WTC11 (cell line): ENCODE results near the gene GALNT15. TPM values are rescaled to one million over a fixed set of nuclear protein-coding genes. Genes with fewer than 3 reads are reported as not detected.

Experiments used
- ATAC-seq: fragments of 200-7000 bp; cut with Tn5 transposase; 2 replicates; pipeline ENCODE4 v1.10.0; 2021; ENCODE audit warnings: mild to moderate bottlenecking, moderate library complexity
- CTCF ChIA-PET: fragments of 300-600 bp; sonication (Branson Sonifier 250); formaldehyde crosslinking; loops from one replicate; lab custom pipeline; 2021; ENCODE audit warnings: antibody characterized with exemption; lab: Charles Lee
- POLR2A ChIA-PET: fragments of 350-600 bp; sonication (Branson Sonifier 250); formaldehyde crosslinking; loops from one replicate; lab custom pipeline; 2021; ENCODE audit warnings: antibody characterized with exemption; lab: Charles Lee
- DNase-seq: peaks from one replicate; pipeline ENCODE4 v3.0.0; 2021; ENCODE audit warnings: low spot score
- H3K27ac Mint-ChIP-seq: 2 replicates; pipeline ENCODE4 v1.8.0; 2021; ENCODE audit warnings: mixed read lengths
- H3K27me3 Mint-ChIP-seq: 2 replicates; pipeline ENCODE4 v1.8.0; 2021; ENCODE audit warnings: low read depth, mild to moderate bottlenecking, moderate library complexity, mixed read lengths
- H3K36me3 Mint-ChIP-seq: 2 replicates; pipeline ENCODE4 v1.8.0; 2021; ENCODE audit warnings: mixed read lengths
- H3K4me1 Mint-ChIP-seq: 2 replicates; pipeline ENCODE4 v1.8.0; 2022; ENCODE audit warnings: mixed read lengths
- H3K4me3 Mint-ChIP-seq: 2 replicates; pipeline ENCODE4 v1.8.0; 2021; ENCODE audit warnings: mild to moderate bottlenecking, moderate library complexity, mixed read lengths
- H3K9me3 Mint-ChIP-seq: 2 replicates; pipeline ENCODE4 v1.8.0; 2021; ENCODE audit warnings: mixed read lengths
- ATF1 ChIP-seq: sonication (generic); formaldehyde crosslinking; IDR thresholded peaks from 2 replicates; pipeline ENCODE4 v1.8.1; 2023; ENCODE audit warnings: mild to moderate bottlenecking, moderate library complexity, missing genetic modification reagents
- EMX1 ChIP-seq: fragments of 250-450 bp; sonication (Bioruptor Pico); IDR thresholded peaks from 2 replicates; pipeline ENCODE4 v1.8.0; 2021; ENCODE audit warnings: mild to moderate bottlenecking
- FOXJ3 ChIP-seq: sonication (generic); formaldehyde crosslinking; IDR thresholded peaks from 2 replicates; pipeline ENCODE4 v1.9.0; 2021; ENCODE audit warnings: missing genetic modification reagents, mild to moderate bottlenecking, borderline replicate concordance
- GABPB1 ChIP-seq: sonication (generic); formaldehyde crosslinking; IDR thresholded peaks from 2 replicates; pipeline ENCODE4 v1.8.1; 2023; ENCODE audit warnings: mild to moderate bottlenecking, missing genetic modification reagents
- SMAD4 ChIP-seq: sonication (generic); formaldehyde crosslinking; IDR thresholded peaks from 2 replicates; pipeline ENCODE4 v1.8.0; 2022; ENCODE audit warnings: mild to moderate bottlenecking, missing genetic modification reagents
- SP1 ChIP-seq: sonication (generic); formaldehyde crosslinking; conservative IDR thresholded peaks from 2 replicates; pipeline ENCODE4 v1.8.1; 2022; ENCODE audit warnings: missing genetic modification reagents
- TCF7 ChIP-seq: sonication (generic); formaldehyde crosslinking; IDR thresholded peaks from 2 replicates; pipeline ENCODE4 v1.8.0; 2022; ENCODE audit warnings: mild to moderate bottlenecking, low read depth, missing genetic modification reagents, moderate library complexity
- ZNF263 ChIP-seq: sonication (generic); formaldehyde crosslinking; IDR thresholded peaks from 2 replicates; pipeline ENCODE4 v1.8.1; 2022; ENCODE audit warnings: low read depth, mild to moderate bottlenecking, moderate library complexity, missing genetic modification reagents
- total RNA-seq: library from RNA; stranded (reverse); gene quantifications from 3 replicates; pipeline ENCODE4 v1.2.3, GENCODE V29; 2021
- TF ChIP-seq, protein P1 (sequence below): sonication (generic); formaldehyde crosslinking; IDR thresholded peaks from 2 replicates; pipeline ENCODE4 v1.8.0; 2023; ENCODE audit warnings: missing genetic modification reagents, mild to moderate bottlenecking, borderline replicate concordance
- TF ChIP-seq, protein P2 (sequence below): fragments of 250-450 bp; sonication (Bioruptor Pico); IDR thresholded peaks from 2 replicates; pipeline ENCODE4 v1.9.0; 2021; ENCODE audit warnings: mild to moderate bottlenecking
- TF ChIP-seq, protein P3 (sequence below): sonication (generic); formaldehyde crosslinking; IDR thresholded peaks from 2 replicates; pipeline ENCODE4 v1.8.0; 2023; ENCODE audit warnings: missing genetic modification reagents
- TF ChIP-seq, protein P4 (sequence below): sonication (generic); formaldehyde crosslinking; IDR thresholded peaks from 2 replicates; pipeline ENCODE4 v1.8.1; 2022; ENCODE audit warnings: low read depth, missing genetic modification reagents, borderline replicate concordance
- TF ChIP-seq, protein P5 (sequence below): sonication (generic); formaldehyde crosslinking; IDR thresholded peaks from 2 replicates; pipeline ENCODE4 v1.8.1; 2023; ENCODE audit warnings: mild to moderate bottlenecking, missing genetic modification reagents
- TF ChIP-seq, protein P6 (sequence below): fragments of 200-600 bp; IDR thresholded peaks from 2 replicates; pipeline ENCODE4 v1.8.0; 2022; ENCODE audit warnings: antibody characterized with exemption
- TF ChIP-seq, protein P7 (sequence below): fragments of 250-450 bp; sonication (Bioruptor Pico); conservative IDR thresholded peaks from 2 replicates; pipeline ENCODE4 v1.9.0; 2021; ENCODE audit warnings: mild to moderate bottlenecking

GALNT15 gene
- total RNA-seq, 1 experiment from 2014 or later = 0.15 TPM

DNA sequence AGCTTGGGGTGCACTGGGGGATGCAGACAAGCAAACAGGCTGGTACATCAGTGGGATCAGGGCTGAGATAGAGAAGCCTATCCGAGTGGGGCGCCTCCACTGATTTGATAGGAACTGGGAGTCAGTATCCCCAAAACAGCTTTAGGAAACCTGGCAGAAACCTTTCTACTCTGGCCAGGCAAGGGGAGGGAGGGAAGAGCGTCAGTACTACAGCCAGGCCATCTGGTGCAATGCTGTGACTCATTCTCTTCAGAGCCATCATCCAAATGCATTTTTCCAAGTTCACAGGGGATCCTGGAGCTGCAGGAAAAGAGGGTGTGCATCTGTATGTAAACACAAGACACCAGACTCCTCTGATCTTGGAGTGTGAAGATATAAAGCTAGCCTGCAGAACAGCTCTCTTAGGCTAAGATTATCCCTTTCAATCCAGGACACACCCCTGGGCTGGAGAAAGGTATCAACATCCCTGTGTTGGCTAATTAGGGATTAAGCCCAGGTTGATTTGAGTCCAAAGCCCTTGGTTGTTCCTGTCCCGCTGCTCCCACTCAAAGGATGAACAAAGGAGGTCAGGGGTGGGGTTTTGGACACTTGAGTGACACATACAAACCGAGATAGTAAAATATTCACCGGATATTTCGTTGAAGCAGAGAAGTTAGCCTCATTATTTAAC, 9.3 kb downstream of the GALNT15 start (continued):
- TF ChIP-seq, protein P1, sequence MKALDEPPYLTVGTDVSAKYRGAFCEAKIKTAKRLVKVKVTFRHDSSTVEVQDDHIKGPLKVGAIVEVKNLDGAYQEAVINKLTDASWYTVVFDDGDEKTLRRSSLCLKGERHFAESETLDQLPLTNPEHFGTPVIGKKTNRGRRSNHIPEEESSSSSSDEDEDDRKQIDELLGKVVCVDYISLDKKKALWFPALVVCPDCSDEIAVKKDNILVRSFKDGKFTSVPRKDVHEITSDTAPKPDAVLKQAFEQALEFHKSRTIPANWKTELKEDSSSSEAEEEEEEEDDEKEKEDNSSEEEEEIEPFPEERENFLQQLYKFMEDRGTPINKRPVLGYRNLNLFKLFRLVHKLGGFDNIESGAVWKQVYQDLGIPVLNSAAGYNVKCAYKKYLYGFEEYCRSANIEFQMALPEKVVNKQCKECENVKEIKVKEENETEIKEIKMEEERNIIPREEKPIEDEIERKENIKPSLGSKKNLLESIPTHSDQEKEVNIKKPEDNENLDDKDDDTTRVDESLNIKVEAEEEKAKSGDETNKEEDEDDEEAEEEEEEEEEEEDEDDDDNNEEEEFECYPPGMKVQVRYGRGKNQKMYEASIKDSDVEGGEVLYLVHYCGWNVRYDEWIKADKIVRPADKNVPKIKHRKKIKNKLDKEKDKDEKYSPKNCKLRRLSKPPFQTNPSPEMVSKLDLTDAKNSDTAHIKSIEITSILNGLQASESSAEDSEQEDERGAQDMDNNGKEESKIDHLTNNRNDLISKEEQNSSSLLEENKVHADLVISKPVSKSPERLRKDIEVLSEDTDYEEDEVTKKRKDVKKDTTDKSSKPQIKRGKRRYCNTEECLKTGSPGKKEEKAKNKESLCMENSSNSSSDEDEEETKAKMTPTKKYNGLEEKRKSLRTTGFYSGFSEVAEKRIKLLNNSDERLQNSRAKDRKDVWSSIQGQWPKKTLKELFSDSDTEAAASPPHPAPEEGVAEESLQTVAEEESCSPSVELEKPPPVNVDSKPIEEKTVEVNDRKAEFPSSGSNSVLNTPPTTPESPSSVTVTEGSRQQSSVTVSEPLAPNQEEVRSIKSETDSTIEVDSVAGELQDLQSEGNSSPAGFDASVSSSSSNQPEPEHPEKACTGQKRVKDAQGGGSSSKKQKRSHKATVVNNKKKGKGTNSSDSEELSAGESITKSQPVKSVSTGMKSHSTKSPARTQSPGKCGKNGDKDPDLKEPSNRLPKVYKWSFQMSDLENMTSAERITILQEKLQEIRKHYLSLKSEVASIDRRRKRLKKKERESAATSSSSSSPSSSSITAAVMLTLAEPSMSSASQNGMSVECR (CRISPR knock-in tag) = no peak

DNA sequence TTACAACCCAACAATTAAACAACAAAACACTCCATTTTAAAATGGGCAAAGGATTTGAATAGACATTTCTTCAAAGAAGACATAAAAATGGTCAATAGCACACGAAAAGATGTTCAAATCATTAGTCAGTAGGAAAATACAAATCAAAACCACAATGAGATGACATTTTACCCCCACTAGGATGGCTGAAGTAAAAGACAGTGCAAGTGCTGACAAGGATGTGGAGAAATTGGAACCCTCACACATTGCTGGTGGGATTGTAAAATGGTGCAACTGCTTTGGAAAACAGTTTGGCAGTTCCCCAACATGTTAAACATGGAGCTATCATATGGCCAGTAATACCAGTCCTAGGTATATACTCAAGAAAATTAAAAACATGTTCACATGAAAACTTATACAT, 11.6 kb downstream of the GALNT15 start:
- H3K27ac Mint-ChIP-seq = no peak overlapping the region
- H3K4me1 Mint-ChIP-seq = peaks cover 5% of the 10 kb centered on the region
- DNase-seq = no peak
- TF ChIP-seq TCF7 (CRISPR knock-in tag) (no peak), EMX1 (no peak), FOXJ3 (CRISPR knock-in tag) (no peak), GABPB1 (CRISPR knock-in tag) (no peak), SMAD4 (no peak), SP1 (CRISPR knock-in tag) (no peak), ATF1 (CRISPR knock-in tag) (no peak), ZNF263 (CRISPR knock-in tag) (no peak)
- TF ChIP-seq, protein P2, sequence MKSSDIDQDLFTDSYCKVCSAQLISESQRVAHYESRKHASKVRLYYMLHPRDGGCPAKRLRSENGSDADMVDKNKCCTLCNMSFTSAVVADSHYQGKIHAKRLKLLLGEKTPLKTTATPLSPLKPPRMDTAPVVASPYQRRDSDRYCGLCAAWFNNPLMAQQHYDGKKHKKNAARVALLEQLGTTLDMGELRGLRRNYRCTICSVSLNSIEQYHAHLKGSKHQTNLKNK (CRISPR knock-in tag) = no peak
- TF ChIP-seq, protein P3, sequence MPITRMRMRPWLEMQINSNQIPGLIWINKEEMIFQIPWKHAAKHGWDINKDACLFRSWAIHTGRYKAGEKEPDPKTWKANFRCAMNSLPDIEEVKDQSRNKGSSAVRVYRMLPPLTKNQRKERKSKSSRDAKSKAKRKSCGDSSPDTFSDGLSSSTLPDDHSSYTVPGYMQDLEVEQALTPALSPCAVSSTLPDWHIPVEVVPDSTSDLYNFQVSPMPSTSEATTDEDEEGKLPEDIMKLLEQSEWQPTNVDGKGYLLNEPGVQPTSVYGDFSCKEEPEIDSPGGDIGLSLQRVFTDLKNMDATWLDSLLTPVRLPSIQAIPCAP (CRISPR knock-in tag) = no peak
- TF ChIP-seq, protein P4, sequence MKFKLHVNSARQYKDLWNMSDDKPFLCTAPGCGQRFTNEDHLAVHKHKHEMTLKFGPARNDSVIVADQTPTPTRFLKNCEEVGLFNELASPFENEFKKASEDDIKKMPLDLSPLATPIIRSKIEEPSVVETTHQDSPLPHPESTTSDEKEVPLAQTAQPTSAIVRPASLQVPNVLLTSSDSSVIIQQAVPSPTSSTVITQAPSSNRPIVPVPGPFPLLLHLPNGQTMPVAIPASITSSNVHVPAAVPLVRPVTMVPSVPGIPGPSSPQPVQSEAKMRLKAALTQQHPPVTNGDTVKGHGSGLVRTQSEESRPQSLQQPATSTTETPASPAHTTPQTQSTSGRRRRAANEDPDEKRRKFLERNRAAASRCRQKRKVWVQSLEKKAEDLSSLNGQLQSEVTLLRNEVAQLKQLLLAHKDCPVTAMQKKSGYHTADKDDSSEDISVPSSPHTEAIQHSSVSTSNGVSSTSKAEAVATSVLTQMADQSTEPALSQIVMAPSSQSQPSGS = no peak
- TF ChIP-seq, protein P5, sequence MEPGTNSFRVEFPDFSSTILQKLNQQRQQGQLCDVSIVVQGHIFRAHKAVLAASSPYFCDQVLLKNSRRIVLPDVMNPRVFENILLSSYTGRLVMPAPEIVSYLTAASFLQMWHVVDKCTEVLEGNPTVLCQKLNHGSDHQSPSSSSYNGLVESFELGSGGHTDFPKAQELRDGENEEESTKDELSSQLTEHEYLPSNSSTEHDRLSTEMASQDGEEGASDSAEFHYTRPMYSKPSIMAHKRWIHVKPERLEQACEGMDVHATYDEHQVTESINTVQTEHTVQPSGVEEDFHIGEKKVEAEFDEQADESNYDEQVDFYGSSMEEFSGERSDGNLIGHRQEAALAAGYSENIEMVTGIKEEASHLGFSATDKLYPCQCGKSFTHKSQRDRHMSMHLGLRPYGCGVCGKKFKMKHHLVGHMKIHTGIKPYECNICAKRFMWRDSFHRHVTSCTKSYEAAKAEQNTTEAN (CRISPR knock-in tag) = no peak
- TF ChIP-seq, protein P6, sequence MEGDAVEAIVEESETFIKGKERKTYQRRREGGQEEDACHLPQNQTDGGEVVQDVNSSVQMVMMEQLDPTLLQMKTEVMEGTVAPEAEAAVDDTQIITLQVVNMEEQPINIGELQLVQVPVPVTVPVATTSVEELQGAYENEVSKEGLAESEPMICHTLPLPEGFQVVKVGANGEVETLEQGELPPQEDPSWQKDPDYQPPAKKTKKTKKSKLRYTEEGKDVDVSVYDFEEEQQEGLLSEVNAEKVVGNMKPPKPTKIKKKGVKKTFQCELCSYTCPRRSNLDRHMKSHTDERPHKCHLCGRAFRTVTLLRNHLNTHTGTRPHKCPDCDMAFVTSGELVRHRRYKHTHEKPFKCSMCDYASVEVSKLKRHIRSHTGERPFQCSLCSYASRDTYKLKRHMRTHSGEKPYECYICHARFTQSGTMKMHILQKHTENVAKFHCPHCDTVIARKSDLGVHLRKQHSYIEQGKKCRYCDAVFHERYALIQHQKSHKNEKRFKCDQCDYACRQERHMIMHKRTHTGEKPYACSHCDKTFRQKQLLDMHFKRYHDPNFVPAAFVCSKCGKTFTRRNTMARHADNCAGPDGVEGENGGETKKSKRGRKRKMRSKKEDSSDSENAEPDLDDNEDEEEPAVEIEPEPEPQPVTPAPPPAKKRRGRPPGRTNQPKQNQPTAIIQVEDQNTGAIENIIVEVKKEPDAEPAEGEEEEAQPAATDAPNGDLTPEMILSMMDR = no peak
- TF ChIP-seq, protein P7, sequence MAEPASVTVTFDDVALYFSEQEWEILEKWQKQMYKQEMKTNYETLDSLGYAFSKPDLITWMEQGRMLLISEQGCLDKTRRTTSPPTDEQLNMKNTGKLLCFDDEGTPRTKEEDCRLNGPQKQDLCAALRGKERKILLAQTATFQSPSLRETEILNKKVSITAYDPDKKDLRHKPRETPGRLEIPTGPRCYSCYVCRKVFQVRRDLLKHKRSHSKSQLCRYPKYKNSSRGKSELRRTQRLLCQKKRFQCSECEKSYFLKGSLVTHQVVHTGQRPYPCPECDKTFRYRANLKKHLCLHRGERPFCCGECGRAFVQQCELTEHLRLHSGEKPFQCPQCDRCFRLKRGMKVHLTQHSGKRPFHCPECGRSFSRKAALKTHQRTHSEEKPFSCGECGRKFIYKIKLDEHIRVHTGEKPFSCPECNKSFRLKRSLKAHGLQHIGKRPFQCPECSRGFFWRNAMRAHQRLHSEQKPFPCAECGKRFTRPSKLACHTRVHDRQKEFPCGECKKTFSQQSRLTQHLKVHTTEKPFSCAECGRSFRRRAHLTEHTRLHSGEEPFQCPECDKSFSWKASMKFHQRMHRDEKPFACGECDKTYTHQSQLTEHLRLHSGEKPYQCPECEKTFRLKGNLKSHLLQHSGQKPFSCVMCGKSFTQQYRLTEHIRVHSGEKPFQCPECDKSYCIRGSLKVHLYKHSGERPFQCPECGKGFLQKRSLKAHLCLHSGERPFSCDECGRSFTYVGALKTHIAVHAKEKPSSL (CRISPR knock-in tag) = no peak
- TF ChIP-seq, all 79 proteins: peak for 0
- ChIA-PET POLR2A (no interaction called here), CTCF (no interaction called here)
- no peaks in the 10 kb centered on the region for H3K36me3 Mint-ChIP-seq
- no peak overlapping the region for H3K4me3 Mint-ChIP-seq
- ATAC-seq = no peak
- H3K9me3 Mint-ChIP-seq = no peaks in the 10 kb centered on the region
- H3K27me3 Mint-ChIP-seq = peaks cover 2% of the 10 kb centered on the region
